OCI-LY7 (cell line): Measurements from ENCODE around the gene BTBD9. TPM values are rescaled to one million over a fixed set of nuclear protein-coding genes. Genes with fewer than 3 reads are reported as not detected.

Experiments used
- BruUV-seq: library from RNA; stranded (reverse); fragments of 400-500 nt; replicated peaks from 2 replicates; lab custom pipeline; 2021; lab: Mats Ljungman, UMichigan
- CTCF ChIA-PET: fragments of 300-600 bp; sonication (Branson Sonifier 250); formaldehyde crosslinking; loops from one replicate; lab custom pipeline; 2022; ENCODE audit warnings: antibody characterized with exemption; ENCODE audit not compliant: unreplicated experiment; lab: Charles Lee
- POLR2A ChIA-PET: fragments of 300-600 bp; sonication (Branson Sonifier 250); formaldehyde crosslinking; loops from one replicate; lab custom pipeline; 2022; ENCODE audit warnings: antibody characterized with exemption; lab: Charles Lee
- DNase-seq: peaks from one replicate; pipeline ENCODE4 v3.0.0-alpha.2; 2015; ENCODE audit warnings: low spot score
- H2AFZ ChIP-seq: fragments of 200-600 bp; sonication (generic), shearing (Covaris generic); 2 replicates; pipeline ENCODE4 v1.6.1; 2014; ENCODE audit warnings: mild to moderate bottlenecking, antibody characterized with exemption, low read length, moderate library complexity
- H3K27ac ChIP-seq: fragments of 200-600 bp; sonication (generic); 2 replicates; pipeline ENCODE4 v1.5.1; 2014; ENCODE audit warnings: mixed run types, low read depth, mild to moderate bottlenecking, moderate library complexity, low read length, inconsistent platforms; ENCODE audit not compliant: poor library complexity, severe bottlenecking
- H3K36me3 ChIP-seq: fragments of 200-600 bp; sonication (generic); 2 replicates; pipeline ENCODE4 v1.6.1; 2014; ENCODE audit warnings: mild to moderate bottlenecking, antibody characterized with exemption, low read length, moderate library complexity, mixed read lengths; ENCODE audit not compliant: insufficient read depth
- H3K4me1 ChIP-seq: fragments of 200-600 bp; sonication (generic); 2 replicates; pipeline ENCODE4 v1.5.1; 2014; ENCODE audit warnings: mild to moderate bottlenecking, low read length; ENCODE audit not compliant: insufficient read depth, poor library complexity, severe bottlenecking
- H3K4me2 ChIP-seq: fragments of 200-600 bp; sonication (generic); 2 replicates; pipeline ENCODE4 v1.6.1; 2014; ENCODE audit warnings: mild to moderate bottlenecking, low read length
- H3K4me3 ChIP-seq: fragments of 200-600 bp; sonication (generic); 2 replicates; pipeline ENCODE4 v1.5.1; 2014; ENCODE audit warnings: mild to moderate bottlenecking, low read depth, low read length; ENCODE audit not compliant: poor library complexity, severe bottlenecking
- H3K79me2 ChIP-seq: fragments of 200-600 bp; sonication (generic); 2 replicates; pipeline ENCODE4 v1.6.1; 2016; ENCODE audit warnings: low read depth, mild to moderate bottlenecking, low read length, moderate library complexity, mixed read lengths; ENCODE audit not compliant: insufficient read depth
- H3K9me2 ChIP-seq: fragments of 200-600 bp; sonication (generic); 2 replicates; pipeline ENCODE4 v1.6.1; 2016; ENCODE audit warnings: mild to moderate bottlenecking, low read length, mixed read lengths; ENCODE audit not compliant: insufficient read depth
- H3K9me3 ChIP-seq: fragments of 200-600 bp; sonication (generic); 2 replicates; pipeline ENCODE4 v1.6.1; 2014; ENCODE audit warnings: mild to moderate bottlenecking, mixed run types, low read length, mixed read lengths
- H4K20me1 ChIP-seq: fragments of 200-600 bp; sonication (generic); 2 replicates; pipeline ENCODE4 v1.6.1; 2014; ENCODE audit warnings: mild to moderate bottlenecking, antibody characterized with exemption, low read length, moderate library complexity, mixed read lengths; ENCODE audit not compliant: insufficient read depth
- EZH2phosphoT487 ChIP-seq: fragments of 200-600 bp; sonication (generic); IDR thresholded peaks from 2 replicates; pipeline ENCODE4 v1.6.1; 2018; ENCODE audit warnings: low read depth, borderline replicate concordance, mild to moderate bottlenecking, mixed run types, antibody characterized with exemption, low read length, moderate library complexity, mixed read lengths
- intact Hi-C: fragments of 100-400 bp; cut with micrococcal nuclease; formaldehyde crosslinking; loops from one replicate; pipeline ENCODE4 v1.10.0; 2022; ENCODE audit not compliant: unreplicated experiment
- total RNA-seq, 2 experiments: library from RNA; depleted of rRNA in 1 of 2; stranded (reverse); fragments of >200 nt in 1 of 2; shearing (Covaris generic) in 1 of 2; gene quantifications; 2 replicates each; pipeline ENCODE4 v1.2.3, GENCODE V29; 2014 to 2022
- TF ChIP-seq, protein P1 (sequence below): fragments of 200-600 bp; sonication (generic); conservative IDR thresholded peaks from 2 replicates; pipeline ENCODE4 v1.5.1; 2014; ENCODE audit warnings: mild to moderate bottlenecking, antibody characterized with exemption, low read length, moderate library complexity, mixed read lengths

The BTBD9 gene
- total RNA-seq, 2 experiments from 2014 or later, result 5.9 to 7.3 TPM

- H3K9me3 ChIP-seq, result no peaks in the 10 kb centered on the region
- H3K79me2 ChIP-seq, result no peaks in the 10 kb centered on the region
- BruUV-seq, result no TSS peak
- no peak overlapping the region for H3K4me3 ChIP-seq
- H4K20me1 ChIP-seq, result no peaks in the 10 kb centered on the region
- no peak overlapping the region for H2AFZ ChIP-seq
- H3K9me2 ChIP-seq, result no peaks in the 10 kb centered on the region
- ChIA-PET POLR2A (no interaction called here), CTCF (no interaction called here)
- no peaks in the 10 kb centered on the region for H3K4me1 ChIP-seq
- no peak for DNase-seq
- no peak overlapping the region for H3K27ac ChIP-seq
- H3K4me2 ChIP-seq, result no peak overlapping the region
- intact Hi-C loops, result no loop called here
- no peaks in the 10 kb centered on the region for H3K36me3 ChIP-seq
- no peak for TF ChIP-seq EZH2phosphoT487
- TF ChIP-seq, protein P1, sequence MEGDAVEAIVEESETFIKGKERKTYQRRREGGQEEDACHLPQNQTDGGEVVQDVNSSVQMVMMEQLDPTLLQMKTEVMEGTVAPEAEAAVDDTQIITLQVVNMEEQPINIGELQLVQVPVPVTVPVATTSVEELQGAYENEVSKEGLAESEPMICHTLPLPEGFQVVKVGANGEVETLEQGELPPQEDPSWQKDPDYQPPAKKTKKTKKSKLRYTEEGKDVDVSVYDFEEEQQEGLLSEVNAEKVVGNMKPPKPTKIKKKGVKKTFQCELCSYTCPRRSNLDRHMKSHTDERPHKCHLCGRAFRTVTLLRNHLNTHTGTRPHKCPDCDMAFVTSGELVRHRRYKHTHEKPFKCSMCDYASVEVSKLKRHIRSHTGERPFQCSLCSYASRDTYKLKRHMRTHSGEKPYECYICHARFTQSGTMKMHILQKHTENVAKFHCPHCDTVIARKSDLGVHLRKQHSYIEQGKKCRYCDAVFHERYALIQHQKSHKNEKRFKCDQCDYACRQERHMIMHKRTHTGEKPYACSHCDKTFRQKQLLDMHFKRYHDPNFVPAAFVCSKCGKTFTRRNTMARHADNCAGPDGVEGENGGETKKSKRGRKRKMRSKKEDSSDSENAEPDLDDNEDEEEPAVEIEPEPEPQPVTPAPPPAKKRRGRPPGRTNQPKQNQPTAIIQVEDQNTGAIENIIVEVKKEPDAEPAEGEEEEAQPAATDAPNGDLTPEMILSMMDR, result no peak
Observed at GRCh38 chr6:38579010-38579628, 60.6 kb downstream of the BTBD9 start.

- intact Hi-C loops, result no loop called here
- H4K20me1 ChIP-seq, result no peaks in the 10 kb centered on the region
- H3K27ac ChIP-seq, result no peak overlapping the region
- no peak overlapping the region for H3K4me3 ChIP-seq
- no peak overlapping the region for H2AFZ ChIP-seq
- no peak for DNase-seq
- H3K9me3 ChIP-seq, result no peaks in the 10 kb centered on the region
- no TSS peak for BruUV-seq
- POLR2A ChIA-PET, result interaction anchor here (0.6 kb wide), 1 partner anchor 533 kb away, joined by 4 read pairs; no protein-coding TSS in a partner anchor
- CTCF ChIA-PET, result no interaction called here
- H3K4me1 ChIP-seq, result no peaks in the 10 kb centered on the region
- no peak overlapping the region for H3K4me2 ChIP-seq
- H3K79me2 ChIP-seq, result no peaks in the 10 kb centered on the region
- no peaks in the 10 kb centered on the region for H3K36me3 ChIP-seq
- H3K9me2 ChIP-seq, result no peaks in the 10 kb centered on the region
- TF ChIP-seq, protein P1, result no peak
- no peak for TF ChIP-seq EZH2phosphoT487
Observed at GRCh38 chr6:38578075-38578474, 61.7 kb downstream of the BTBD9 start.

- no TSS peak for BruUV-seq
- intact Hi-C loops, result no loop called here
- Histone ChIP-seq H3K27ac (no peak overlapping the region), H3K9me2 (no peaks in the 10 kb centered on the region), H3K4me2 (no peak overlapping the region), H2AFZ (no peak overlapping the region), H4K20me1 (no peaks in the 10 kb centered on the region), H3K4me1 (peaks cover under 1% of the 10 kb centered on the region), H3K36me3 (no peaks in the 10 kb centered on the region), H3K9me3 (no peaks in the 10 kb centered on the region), H3K4me3 (no peak overlapping the region), H3K79me2 (no peaks in the 10 kb centered on the region)
- no peak for DNase-seq
- CTCF ChIA-PET, result no interaction called here
- POLR2A ChIA-PET, result interaction anchor here (0.6 kb wide), 1 partner anchor 534 kb away, joined by 4 read pairs; no protein-coding TSS in a partner anchor
- TF ChIP-seq, protein P1, result no peak
- no peak for TF ChIP-seq EZH2phosphoT487
Observed at GRCh38 chr6:38577492-38577891, 62.2 kb downstream of the BTBD9 start.
